Measurements from ENCODE around the gene PFKP. TPM values are rescaled to one million over a fixed set of nuclear protein-coding genes. Genes with fewer than 3 reads are reported as not detected.
"Not testable (repeated sequence)": the region's sequence is repeated elsewhere in the genome, so short reads cannot be mapped to it uniquely, and the experiment has no call there.

PFKP gene
- total RNA-seq, 3 donors from 2014 or later = 76.1 to 117 (median 100) TPM

- H3K4me3 ChIP-seq = no peak overlapping the region
- no peaks in the 10 kb centered on the region for H3K9me3 ChIP-seq
- intact Hi-C loops (cut with DNase I, micrococcal nuclease) = no loop called here
- no peak for DNase-seq
- TF ChIP-seq CTCF (IDR thresholded peaks at IDR 0.05) = no peak
- no peaks in the 10 kb centered on the region for H3K4me1 ChIP-seq (ENCODE audit: low read depth)
- ATAC-seq = no peak
- H3K36me3 ChIP-seq (ENCODE audit: low read depth) = no peaks in the 10 kb centered on the region
These were observed 12.5 kb upstream of the PFKP start for GRCh38 chr10:3054851-3055199.

- H3K4me1 ChIP-seq (ENCODE audit: low read depth) = no peaks in the 10 kb centered on the region
- no peaks in the 10 kb centered on the region for H3K36me3 ChIP-seq (ENCODE audit: low read depth)
- no peak overlapping the region for H3K4me3 ChIP-seq
- no peak for TF ChIP-seq CTCF (IDR thresholded peaks at IDR 0.05)
- DNase-seq (no peak), ATAC-seq (no peak)
- no peaks in the 10 kb centered on the region for H3K9me3 ChIP-seq
- intact Hi-C loops (cut with DNase I, micrococcal nuclease) = no loop called here
These were observed 10.9 kb upstream of the PFKP start for GRCh38 chr10:3056280-3057037.

- Histone ChIP-seq H3K9me3 (no peaks in the 10 kb centered on the region), H3K4me3 (no peak overlapping the region), H3K36me3 (ENCODE audit: low read depth) (no peaks in the 10 kb centered on the region), H3K4me1 (ENCODE audit: low read depth) (no peaks in the 10 kb centered on the region)
- TF ChIP-seq CTCF (IDR thresholded peaks at IDR 0.05) = no peak
- DNase-seq = no peak
- no peak for ATAC-seq
- intact Hi-C loops (cut with DNase I, micrococcal nuclease) = no loop called here
These were observed 9.4 kb upstream of the PFKP start for GRCh38 chr10:3057946-3058345.

GRCh38 chr10:3059974-3060373 is 7.4 kb upstream of the PFKP start:
- H3K4me1 ChIP-seq (ENCODE audit: low read depth) = no peaks in the 10 kb centered on the region
- intact Hi-C loops (cut with DNase I, micrococcal nuclease) = no loop called here
- no peak overlapping the region for H3K4me3 ChIP-seq
- no peak for DNase-seq
- no peaks in the 10 kb centered on the region for H3K9me3 ChIP-seq
- no peak for TF ChIP-seq CTCF (IDR thresholded peaks at IDR 0.05)
- H3K36me3 ChIP-seq (ENCODE audit: low read depth) = no peaks in the 10 kb centered on the region
- ATAC-seq = no peak

GRCh38 chr10:3060481-3060889 is 6.9 kb upstream of the PFKP start:
- DNase-seq = no peak
- intact Hi-C loops (cut with DNase I, micrococcal nuclease) = no loop called here
- no peak for ATAC-seq
- Histone ChIP-seq H3K4me3 (no peak overlapping the region), H3K9me3 (no peaks in the 10 kb centered on the region), H3K36me3 (ENCODE audit: low read depth) (no peaks in the 10 kb centered on the region), H3K4me1 (ENCODE audit: low read depth) (no peaks in the 10 kb centered on the region)
- no peak for TF ChIP-seq CTCF (IDR thresholded peaks at IDR 0.05)

- ATAC-seq; H3K4me1 ChIP-seq (ENCODE audit: low read depth); H3K4me3 ChIP-seq; H3K36me3 ChIP-seq (ENCODE audit: low read depth); DNase-seq; intact Hi-C loops (cut with DNase I, micrococcal nuclease); H3K9me3 ChIP-seq: not testable (repeated sequence)
These were observed 5.9 kb upstream of the PFKP start for GRCh38 chr10:3061323-3061898.
